WI38 (cell line): ENCODE data around the gene CYTH4.
A peak's percentile ranks its signal among the peaks of the same experiment; 100 is the strongest.

Source experiments
- H3K4me3 ChIP-seq: 2 replicates; pipeline ENCODE4 v1.5.1; 2011; ENCODE audit warnings: low read depth, mild to moderate bottlenecking, control low read depth, low read length
- TF ChIP-seq, protein P1 (sequence below): IDR thresholded peaks from 2 replicates; pipeline ENCODE4 v1.5.1; 2012; ENCODE audit warnings: low read depth, mild to moderate bottlenecking, control low read depth, low read length

The CYTH4 gene

DNA sequence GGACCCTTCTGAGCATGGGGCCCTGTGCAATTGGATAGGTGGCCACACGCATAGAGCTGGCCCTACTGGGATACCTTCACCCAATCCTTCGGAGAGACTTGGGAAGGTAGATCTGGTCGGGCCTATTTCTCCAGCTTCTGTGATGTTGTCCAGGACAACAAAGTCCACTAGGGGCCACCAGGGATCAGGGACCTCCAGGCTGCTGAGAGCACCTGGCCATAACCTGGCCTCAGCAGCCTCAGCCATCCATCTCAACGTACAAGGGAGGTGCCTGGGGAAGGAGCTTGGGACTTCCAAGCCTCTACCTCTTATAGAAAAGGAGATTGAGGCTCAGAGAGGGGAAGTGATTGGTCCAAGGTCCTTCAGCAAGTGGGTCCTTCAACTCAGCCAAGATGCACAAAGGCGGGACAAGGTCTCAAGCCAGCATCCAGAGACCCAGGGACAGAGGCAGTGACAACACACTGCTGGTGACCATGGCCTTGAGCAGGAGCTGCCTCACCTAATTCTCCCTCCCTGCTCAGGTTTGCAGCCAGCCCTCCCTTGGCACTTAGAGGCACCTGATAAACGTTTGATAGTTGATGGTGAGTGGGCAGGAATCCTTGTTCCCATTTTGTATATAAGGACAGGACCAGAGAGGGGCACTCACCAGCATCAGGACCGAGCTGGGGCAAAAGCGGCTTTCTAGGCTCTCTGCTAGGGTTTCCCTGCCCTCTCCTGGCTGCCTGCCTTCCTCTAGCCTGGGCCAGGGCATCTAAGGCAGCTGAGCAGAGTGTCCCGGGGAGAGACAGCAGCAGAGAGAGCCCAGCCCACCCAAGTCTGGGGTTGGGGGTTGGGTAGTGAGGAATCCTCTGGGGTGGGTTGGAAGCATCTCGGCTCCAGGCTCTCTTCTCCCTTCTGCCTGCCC is 42.7 kb upstream of the CYTH4 start:
- TF ChIP-seq, protein P1, sequence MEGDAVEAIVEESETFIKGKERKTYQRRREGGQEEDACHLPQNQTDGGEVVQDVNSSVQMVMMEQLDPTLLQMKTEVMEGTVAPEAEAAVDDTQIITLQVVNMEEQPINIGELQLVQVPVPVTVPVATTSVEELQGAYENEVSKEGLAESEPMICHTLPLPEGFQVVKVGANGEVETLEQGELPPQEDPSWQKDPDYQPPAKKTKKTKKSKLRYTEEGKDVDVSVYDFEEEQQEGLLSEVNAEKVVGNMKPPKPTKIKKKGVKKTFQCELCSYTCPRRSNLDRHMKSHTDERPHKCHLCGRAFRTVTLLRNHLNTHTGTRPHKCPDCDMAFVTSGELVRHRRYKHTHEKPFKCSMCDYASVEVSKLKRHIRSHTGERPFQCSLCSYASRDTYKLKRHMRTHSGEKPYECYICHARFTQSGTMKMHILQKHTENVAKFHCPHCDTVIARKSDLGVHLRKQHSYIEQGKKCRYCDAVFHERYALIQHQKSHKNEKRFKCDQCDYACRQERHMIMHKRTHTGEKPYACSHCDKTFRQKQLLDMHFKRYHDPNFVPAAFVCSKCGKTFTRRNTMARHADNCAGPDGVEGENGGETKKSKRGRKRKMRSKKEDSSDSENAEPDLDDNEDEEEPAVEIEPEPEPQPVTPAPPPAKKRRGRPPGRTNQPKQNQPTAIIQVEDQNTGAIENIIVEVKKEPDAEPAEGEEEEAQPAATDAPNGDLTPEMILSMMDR = no peak
- no peak overlapping the region for H3K4me3 ChIP-seq

DNA sequence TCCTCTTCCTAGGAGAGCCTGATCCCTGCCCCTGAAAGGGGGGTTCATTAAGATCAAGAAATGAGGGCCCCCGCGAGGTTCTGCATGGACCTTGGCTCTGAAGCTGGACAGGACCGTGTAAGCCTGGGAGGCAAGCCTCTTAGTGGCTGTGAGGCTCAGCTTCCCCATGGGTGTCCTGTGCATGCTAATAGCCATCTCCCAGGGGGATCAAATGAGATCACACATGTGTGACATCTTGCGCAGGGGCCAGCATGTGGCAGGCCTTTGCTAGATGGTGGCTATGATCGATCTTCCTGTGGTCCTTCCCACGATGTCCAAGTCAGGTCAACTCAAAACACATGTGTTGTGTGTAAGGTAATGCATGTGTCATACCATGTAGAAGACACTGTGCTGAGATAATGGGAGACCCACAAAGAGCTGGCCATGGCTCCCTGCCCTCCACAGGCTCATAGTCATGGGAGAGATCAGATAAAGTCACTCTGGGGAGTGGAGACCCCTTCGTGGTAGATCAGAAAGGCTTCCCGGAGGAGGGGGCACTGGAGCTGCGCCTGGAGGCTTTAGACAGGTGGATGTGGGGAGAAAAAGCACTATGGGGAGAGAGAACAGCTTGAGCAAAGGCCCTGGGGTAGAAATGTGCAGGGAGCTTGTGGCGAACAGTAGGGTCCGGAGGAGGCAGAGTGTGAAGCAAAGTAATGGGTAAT is 41.9 kb upstream of the CYTH4 start:
- no peak overlapping the region for H3K4me3 ChIP-seq
- TF ChIP-seq, protein P1 = no peak

DNA sequence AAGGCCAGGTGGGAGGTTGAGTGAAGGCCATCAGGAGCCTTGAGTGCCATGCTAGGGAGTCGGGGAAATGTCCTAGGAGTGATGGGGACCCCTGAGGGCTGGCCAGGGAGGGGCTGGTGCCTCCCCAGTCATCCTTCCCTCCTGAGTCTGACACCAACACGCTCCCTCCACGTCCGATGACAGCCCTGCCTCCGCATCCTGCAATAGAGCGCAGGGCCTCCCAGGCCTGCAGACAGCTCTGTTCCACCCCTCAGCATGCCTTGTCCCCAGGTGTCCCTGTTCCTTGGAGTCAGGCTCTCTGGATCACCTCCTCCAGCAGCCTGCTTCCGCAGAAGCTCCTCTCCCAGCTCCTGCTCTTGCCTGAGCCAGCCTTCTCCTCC is 41.4 kb upstream of the CYTH4 start:
- no peak overlapping the region for H3K4me3 ChIP-seq
- TF ChIP-seq, protein P1 = no peak

DNA sequence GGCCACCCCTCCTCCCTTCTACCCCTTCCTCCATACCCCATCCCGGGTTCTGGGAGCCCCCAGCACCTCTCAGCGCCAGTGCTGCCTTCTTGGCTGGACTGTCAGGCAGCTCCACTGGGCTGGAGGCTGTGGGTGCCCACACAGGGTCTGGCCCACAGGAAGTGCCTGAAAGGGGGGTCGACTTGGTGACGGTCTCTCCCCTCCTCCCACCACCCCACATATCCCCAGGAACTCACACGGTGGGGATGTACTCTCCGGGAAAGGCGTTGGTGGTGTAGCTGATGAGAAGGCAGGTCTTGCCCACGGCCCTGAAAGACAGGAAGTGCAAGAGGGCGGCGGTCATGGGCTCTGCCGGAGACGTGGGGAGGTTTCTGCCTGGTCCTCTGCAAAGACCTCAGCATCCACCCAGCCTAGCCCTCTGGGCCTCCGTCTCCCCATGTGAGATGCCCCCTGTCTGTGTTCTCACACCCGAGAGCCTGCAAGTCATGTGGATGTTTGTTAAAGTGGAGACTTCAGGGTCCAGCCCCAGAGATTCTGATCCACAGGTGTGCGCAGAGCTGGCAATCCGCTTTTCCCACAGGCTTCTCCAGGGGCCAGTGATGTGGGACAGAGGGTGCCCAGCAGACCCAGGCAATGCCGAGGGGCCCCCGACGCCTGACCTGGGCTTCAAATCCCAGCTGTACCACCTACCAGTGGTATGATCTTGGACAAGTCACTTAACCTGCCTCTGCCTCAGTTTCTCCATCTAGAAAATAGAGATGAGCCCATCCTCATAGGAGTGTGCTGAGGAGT is 40.8 kb upstream of the CYTH4 start:
- H3K4me3 ChIP-seq = no peak overlapping the region
- TF ChIP-seq, protein P1 = no peak

DNA sequence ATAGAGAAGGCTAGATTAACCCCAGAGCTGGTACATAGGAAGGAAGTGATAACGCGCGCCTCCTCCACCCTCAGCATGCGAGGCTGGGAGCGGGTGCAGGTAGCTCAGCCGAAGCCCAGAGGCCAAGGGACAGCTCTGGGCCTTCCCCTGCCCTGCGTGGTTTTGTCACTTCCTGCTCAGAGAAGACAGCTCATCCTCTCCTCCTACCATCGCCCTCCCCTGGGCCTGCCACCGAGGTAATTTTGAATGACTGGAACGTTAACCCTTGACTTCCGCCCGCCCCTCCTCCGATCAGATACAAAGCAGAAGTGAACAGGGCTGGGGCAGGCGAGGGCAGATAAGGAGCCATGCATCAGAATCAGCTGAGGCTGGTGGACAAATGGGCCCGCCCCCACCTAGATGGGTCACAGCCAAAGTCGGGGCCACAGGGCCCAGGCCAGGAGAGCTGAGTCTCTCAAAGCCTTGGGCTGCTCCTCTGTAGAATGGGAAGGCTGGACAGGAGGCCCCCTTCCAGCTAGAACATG is 39.9 kb upstream of the CYTH4 start:
- TF ChIP-seq, protein P1 = no peak
- no peak overlapping the region for H3K4me3 ChIP-seq

DNA sequence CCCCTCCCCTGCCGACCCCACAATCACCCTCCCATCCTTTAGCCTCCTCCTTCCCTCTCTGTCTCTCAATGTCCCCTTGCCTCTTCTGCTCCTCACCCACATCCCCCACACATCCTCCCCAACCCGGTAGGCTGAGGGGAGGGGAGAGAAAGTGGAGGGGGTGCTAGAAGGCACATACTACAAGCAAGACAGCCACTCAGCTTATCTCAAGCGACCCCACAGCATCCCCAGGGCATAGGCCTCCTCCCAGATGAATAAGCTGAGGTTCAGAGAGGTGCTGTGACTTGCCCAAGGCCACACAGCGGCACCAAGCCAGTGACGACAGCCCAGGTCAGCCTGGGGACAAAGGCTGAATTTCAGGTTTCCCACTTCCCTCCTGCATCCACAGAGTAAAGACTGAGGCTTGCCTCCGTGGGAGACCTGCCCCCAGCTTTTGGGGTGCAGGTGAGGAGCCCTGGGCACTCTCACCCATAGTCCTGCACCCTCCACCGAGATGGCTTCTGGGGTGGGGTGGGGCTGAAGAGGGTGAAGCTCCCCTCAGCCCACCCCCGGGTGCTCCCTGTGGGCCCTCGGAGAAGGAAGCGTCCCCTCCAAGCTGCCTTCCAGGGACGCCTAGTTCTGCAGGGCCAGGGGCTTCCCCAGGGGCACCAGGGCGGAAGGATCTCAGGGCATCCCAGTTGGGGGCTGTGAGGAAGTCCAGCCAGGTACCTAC is 38.8 kb upstream of the CYTH4 start:
- peak overlapping the region; percentile 63 for H3K4me3 ChIP-seq
- TF ChIP-seq, protein P1 = no peak
